K562 (cell line): ENCODE measurements around the gene CADPS2. TPM values are rescaled to one million over a fixed set of nuclear protein-coding genes. Genes with fewer than 3 reads are reported as not detected.

ENCODE experiments used
- ATAC-seq: fragments of 200-7000 bp; cut with Tn5 transposase; 3 replicates; pipeline ENCODE4 v1.9.1; 2020; ENCODE audit warnings: moderate library complexity
- BruUV-seq: library from RNA; stranded (reverse); fragments of 400-500 nt; replicated peaks from 2 replicates; lab custom pipeline; 2021; lab: Mats Ljungman, UMichigan
- CTCF ChIA-PET: fragments of 300-600 bp; formaldehyde crosslinking; extraction: SDS; loops from one replicate; lab custom pipeline; 2021; ENCODE audit warnings: low intra/inter-chr PET ratio; lab: Yijun Ruan, JAX
- POLR2A ChIA-PET: fragments of 300-600, 350-650 bp; sonication (Branson Sonifier 250); formaldehyde crosslinking; extraction: SDS; loops from one replicate; lab custom pipeline; 2021; ENCODE audit warnings: antibody characterized with exemption, inconsistent platforms; lab: Yijun Ruan, JAX
- DNase-seq, 4 experiments: peaks; one replicate each; pipeline versions ENCODE4 v3.0.0 to v3.0.0-alpha.2; 2011 to 2018; ENCODE audit warnings: low spot score in 3 of 4, mixed read lengths in 3 of 4; ENCODE audit errors: extremely low read depth in 1 of 4
- FAIRE-seq: peaks from 2 replicates; lab custom pipeline; 2011; peaks lifted over from hg19 to GRCh38; lab: Jason Lieb, UNC
- H2AFZ ChIP-seq: 2 replicates; pipeline ENCODE4 v1.6.0; 2011; ENCODE audit warnings: low read depth, low read length, control low read depth, inconsistent platforms
- H3K27ac ChIP-seq: fragments of 200-600 bp; 3 replicates; pipeline ENCODE4 v1.8.0; 2011; ENCODE audit warnings: low read depth, mild to moderate bottlenecking, control low read depth, inconsistent platforms, low read length, moderate library complexity, mixed read lengths; ENCODE audit errors: extremely low read depth
- H3K27me3 ChIP-seq, 2 experiments: fragments of 300-600 bp in 1 of 2; 2 replicates in 1 of 2; 3 replicates in 1 of 2; pipeline versions ENCODE4 v1.6.0 to v1.8.0; 2011; ENCODE audit warnings: inconsistent platforms in 2 of 2, low read length in 2 of 2, mild to moderate bottlenecking in 1 of 2, mixed read lengths in 1 of 2, moderate library complexity in 1 of 2; ENCODE audit not compliant: control insufficient read depth in 2 of 2, insufficient read depth in 2 of 2
- H3K36me3 ChIP-seq: fragments of 300-600 bp; 3 replicates; pipeline ENCODE4 v1.8.0; 2011; ENCODE audit warnings: mild to moderate bottlenecking, low read length, inconsistent platforms; ENCODE audit not compliant: control insufficient read depth, insufficient read depth
- H3K4me1 ChIP-seq, 2 experiments: fragments of 200-600 bp in 1 of 2; replicated peaks in 1 of 2; 2 replicates in 1 of 2; 3 replicates in 1 of 2; pipeline versions ENCODE4 v1.5.1 to v1.8.0; 2011; ENCODE audit warnings: inconsistent platforms in 2 of 2, low read length in 2 of 2, mild to moderate bottlenecking in 1 of 2, mixed read lengths in 1 of 2, moderate library complexity in 1 of 2; ENCODE audit not compliant: control insufficient read depth in 2 of 2, insufficient read depth in 2 of 2
- H3K4me2 ChIP-seq: 2 replicates; pipeline ENCODE4 v1.6.1; 2011; ENCODE audit warnings: low read length, control low read depth, inconsistent platforms, mixed read lengths; ENCODE audit not compliant: insufficient read depth
- H3K4me3 ChIP-seq: fragments of 200-600 bp; sonication (generic), shearing (Covaris generic); 2 replicates; pipeline ENCODE4 v1.5.1; 2016; ENCODE audit warnings: control low read depth, inconsistent platforms
- H3K79me2 ChIP-seq: fragments of 200-600 bp; 3 replicates; pipeline ENCODE4 v1.8.0; 2011; ENCODE audit warnings: low read length, inconsistent platforms; ENCODE audit not compliant: control insufficient read depth, insufficient read depth
- H3K9ac ChIP-seq, 2 experiments: 2 replicates each; pipeline versions ENCODE4 v1.6.0 to v1.6.1; 2011; ENCODE audit warnings: low read depth in 2 of 2, low read length in 2 of 2, control low read depth in 1 of 2, inconsistent platforms in 1 of 2, mild to moderate bottlenecking in 1 of 2, mixed read lengths in 1 of 2; ENCODE audit not compliant: insufficient read depth in 1 of 2
- H3K9me1 ChIP-seq: one replicate; pipeline ENCODE4 v1.6.0; 2011; ENCODE audit warnings: inconsistent platforms, mild to moderate bottlenecking, low read length, moderate library complexity; ENCODE audit not compliant: control insufficient read depth, insufficient read depth
- H3K9me3 ChIP-seq: replicated peaks from 2 replicates; pipeline ENCODE4 v1.5.1; 2011; ENCODE audit warnings: low read depth, low read length, inconsistent platforms; ENCODE audit not compliant: control insufficient read depth, insufficient read depth
- H4K20me1 ChIP-seq: replicated peaks from 2 replicates; pipeline ENCODE4 v1.6.1; 2011; ENCODE audit warnings: low read length, inconsistent platforms, mixed read lengths; ENCODE audit not compliant: control insufficient read depth, insufficient read depth
- BCL6 ChIP-seq: fragments of 250-450 bp; sonication (Bioruptor Pico); IDR thresholded peaks from 2 replicates; pipeline ENCODE4 v1.4.0; 2020
- CBX3 ChIP-seq, 2 experiments: IDR thresholded peaks; 1 replicate in 1 of 2; 2 replicates in 1 of 2; pipeline ENCODE4 v1.6.1; 2012; ENCODE audit warnings: inconsistent platforms in 2 of 2, low read length in 2 of 2, borderline replicate concordance in 1 of 2, control low read depth in 1 of 2
- CSDE1 ChIP-seq, 2 experiments: fragments of 450-650 bp; IDR thresholded peaks; 2 replicates each; pipeline ENCODE4 v1.6.1; 2016; ENCODE audit warnings: mild to moderate bottlenecking in 1 of 2
- ERF ChIP-seq: fragments of 450-650 bp; formaldehyde crosslinking; IDR thresholded peaks from 2 replicates; pipeline ENCODE4 v1.4.0; 2020; ENCODE audit warnings: mild to moderate bottlenecking, mixed read lengths
- HDAC1 ChIP-seq, 2 experiments: fragments of 450-650 bp; IDR thresholded peaks; 2 replicates each; pipeline ENCODE4 v1.6.1; 2016 to 2017; ENCODE audit warnings: inconsistent platforms in 1 of 2, mild to moderate bottlenecking in 1 of 2, moderate library complexity in 1 of 2
- HDAC8 ChIP-seq: fragments of 450-650 bp; IDR thresholded peaks from 2 replicates; pipeline ENCODE4 v1.6.1; 2016; ENCODE audit warnings: mild to moderate bottlenecking, missing genetic modification characterization, moderate library complexity, missing compliant biosample characterization
- NFE2 ChIP-seq: IDR thresholded peaks from 2 replicates; pipeline ENCODE4 v1.6.1; 2014; ENCODE audit warnings: antibody characterized with exemption, low read depth
- PHF8 ChIP-seq: fragments of 200-600 bp; sonication (generic); IDR thresholded peaks from 2 replicates; pipeline ENCODE4 v1.6.1; 2012; ENCODE audit warnings: mixed run types, mild to moderate bottlenecking, inconsistent platforms, low read length, moderate library complexity, borderline replicate concordance
- PHTF2 ChIP-seq: fragments of 250-450 bp; sonication (Bioruptor Pico); IDR thresholded peaks from 2 replicates; pipeline ENCODE4 v1.5.0; 2021; ENCODE audit warnings: mild to moderate bottlenecking
- TFAM ChIP-seq: fragments of 250-450 bp; sonication (Bioruptor Pico); conservative IDR thresholded peaks from 2 replicates; pipeline ENCODE4 v1.5.0; 2021; ENCODE audit warnings: mild to moderate bottlenecking, moderate library complexity
- WGBS: fragments of 100-300 bp; shearing (Covaris generic); methylation state at CpG from one replicate; pipeline ENCODE4 v1.1.6; 2016; ENCODE audit warnings: low coverage, mixed read lengths; ENCODE audit not compliant: insufficient coverage; ENCODE audit errors: missing lambda C conversion rate; 5-methylcytosine and 5-hydroxymethylcytosine counted together
- in situ Hi-C: fragments of 300-500 bp; cut with MboI; formaldehyde crosslinking; loops from 4 replicates; pipeline ENCODE4 v1.15.0; 2018; ENCODE audit warnings: inconsistent platforms, mixed read lengths
- intact Hi-C: fragments of 100-400 bp; cut with micrococcal nuclease; formaldehyde crosslinking; loops from 2 replicates; pipeline ENCODE4 v1.14.2; 2022
- polyA plus RNA-seq, 8 experiments: library from polyadenylated mRNA; depleted of rRNA in 4 of 8; stranded (reverse) in 5 of 8; unstranded in 3 of 8; fragments of >200 nt; fragmentation: Nextera tagmentation in 2 of 8; fragmentation: Illumina TruSeq in 1 of 8; extraction: Ambion mirVana in 2 of 8; extraction: Trizol in 1 of 8; gene quantifications; 2 replicates each; pipeline versions ENCODE4 v1.2.1 to v1.2.3, GENCODE V29; 2011 to 2014; ENCODE audit warnings: inconsistent platforms in 1 of 8, missing spikeins in 1 of 8
- total RNA-seq, 7 experiments: library from RNA; depleted of rRNA in 6 of 7; stranded (reverse); fragments of >200 nt in 6 of 7; fragmentation: Illumina TruSeq in 2 of 7; extraction: Trizol in 2 of 7; gene quantifications; 2 replicates each; pipeline versions ENCODE4 v1.2.1 to v1.2.3, GENCODE V29; 2011 to 2021; ENCODE audit warnings: low replicate concordance in 1 of 7
- TF ChIP-seq, protein P1 (sequence below): fragments of 150-350 bp; conservative IDR thresholded peaks from 2 replicates; pipeline ENCODE4 v1.6.1; 2014; ENCODE audit warnings: low read length
- TF ChIP-seq, protein P2 (sequence below): fragments of 450-650 bp; IDR thresholded peaks from 2 replicates; pipeline ENCODE4 v1.6.1; 2016
- TF ChIP-seq, protein P3 (sequence below): IDR thresholded peaks from 3 replicates; pipeline ENCODE4 v1.6.1; 2011; ENCODE audit warnings: borderline replicate concordance, mild to moderate bottlenecking, moderate library complexity; ENCODE audit not compliant: insufficient read length; ENCODE audit errors: extremely low read depth
- TF ChIP-seq, protein P4 (sequence below): fragments of 450-650 bp; IDR thresholded peaks from 2 replicates; pipeline ENCODE4 v1.7.0; 2016; ENCODE audit warnings: borderline replicate concordance

CADPS2 gene
- total and polyA plus RNA-seq, 9 of the 15 experiments (the other 6 are each of a cell fraction or from before 2014, with no cell fraction given): 0.03 to 0.14 (median 0.04) TPM; not detected in 1

DNA sequence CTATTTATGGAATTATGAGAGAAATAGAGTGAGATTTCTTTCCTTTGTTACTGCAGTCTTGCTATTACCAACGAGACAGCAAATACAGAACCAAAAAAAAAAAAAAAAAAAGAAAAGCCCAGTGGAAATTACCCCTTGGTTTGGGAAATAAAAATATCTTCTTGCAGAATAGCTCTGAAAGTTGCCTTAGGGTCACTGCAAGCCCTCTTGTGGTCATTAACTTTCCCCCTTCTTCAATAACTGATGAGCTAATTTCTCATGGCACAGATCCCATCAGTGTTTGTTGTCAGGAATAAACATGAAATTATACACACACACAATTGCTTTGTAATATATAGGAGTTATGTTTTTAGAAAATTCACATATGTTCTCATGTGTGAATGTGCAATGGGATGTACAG is 470.8 kb downstream of the CADPS2 start:
- FAIRE-seq (no peak), DNase-seq (no peak), ATAC-seq (no peak)
- H3K4me2 ChIP-seq: no peak overlapping the region
- H3K79me2 ChIP-seq: no peaks in the 10 kb centered on the region
- WGBS: 0% methylated on average over 1 of the region's 1 CpG
- no peaks in the 10 kb centered on the region; the same call in 1 of the 2 replicates for H3K9me3 ChIP-seq
- H3K36me3 ChIP-seq: no peaks in the 10 kb centered on the region; the same call in 2 of the 3 replicates
- H2AFZ ChIP-seq: no peak overlapping the region
- ChIA-PET CTCF (no interaction called here), POLR2A (no interaction called here)
- no peaks in the 10 kb centered on the region for H3K4me1 ChIP-seq
- no TSS peak for BruUV-seq
- intact Hi-C loops: no loop called here
- in situ Hi-C loops: no loop called here
- no peak overlapping the region for H3K27ac ChIP-seq
- H3K9ac ChIP-seq: no peak overlapping the region
- H3K9me1 ChIP-seq: no peaks in the 10 kb centered on the region
- H4K20me1 ChIP-seq: no peaks in the 10 kb centered on the region
- no peaks in the 10 kb centered on the region for H3K27me3 ChIP-seq
- H3K4me3 ChIP-seq: no peak overlapping the region
- no peak for TF ChIP-seq HDAC8 (tag)
- TF ChIP-seq PHTF2 (CRISPR knock-in tag): no peak
- no peak for TF ChIP-seq BCL6 (CRISPR knock-in tag)
- TF ChIP-seq, protein P1, sequence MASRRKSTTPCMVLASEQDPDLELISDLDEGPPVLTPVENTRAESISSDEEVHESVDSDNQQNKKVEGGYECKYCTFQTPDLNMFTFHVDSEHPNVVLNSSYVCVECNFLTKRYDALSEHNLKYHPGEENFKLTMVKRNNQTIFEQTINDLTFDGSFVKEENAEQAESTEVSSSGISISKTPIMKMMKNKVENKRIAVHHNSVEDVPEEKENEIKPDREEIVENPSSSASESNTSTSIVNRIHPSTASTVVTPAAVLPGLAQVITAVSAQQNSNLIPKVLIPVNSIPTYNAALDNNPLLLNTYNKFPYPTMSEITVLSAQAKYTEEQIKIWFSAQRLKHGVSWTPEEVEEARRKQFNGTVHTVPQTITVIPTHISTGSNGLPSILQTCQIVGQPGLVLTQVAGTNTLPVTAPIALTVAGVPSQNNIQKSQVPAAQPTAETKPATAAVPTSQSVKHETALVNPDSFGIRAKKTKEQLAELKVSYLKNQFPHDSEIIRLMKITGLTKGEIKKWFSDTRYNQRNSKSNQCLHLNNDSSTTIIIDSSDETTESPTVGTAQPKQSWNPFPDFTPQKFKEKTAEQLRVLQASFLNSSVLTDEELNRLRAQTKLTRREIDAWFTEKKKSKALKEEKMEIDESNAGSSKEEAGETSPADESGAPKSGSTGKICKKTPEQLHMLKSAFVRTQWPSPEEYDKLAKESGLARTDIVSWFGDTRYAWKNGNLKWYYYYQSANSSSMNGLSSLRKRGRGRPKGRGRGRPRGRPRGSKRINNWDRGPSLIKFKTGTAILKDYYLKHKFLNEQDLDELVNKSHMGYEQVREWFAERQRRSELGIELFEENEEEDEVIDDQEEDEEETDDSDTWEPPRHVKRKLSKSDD: no peak
- TF ChIP-seq ERF: no peak
- TF ChIP-seq, protein P2, sequence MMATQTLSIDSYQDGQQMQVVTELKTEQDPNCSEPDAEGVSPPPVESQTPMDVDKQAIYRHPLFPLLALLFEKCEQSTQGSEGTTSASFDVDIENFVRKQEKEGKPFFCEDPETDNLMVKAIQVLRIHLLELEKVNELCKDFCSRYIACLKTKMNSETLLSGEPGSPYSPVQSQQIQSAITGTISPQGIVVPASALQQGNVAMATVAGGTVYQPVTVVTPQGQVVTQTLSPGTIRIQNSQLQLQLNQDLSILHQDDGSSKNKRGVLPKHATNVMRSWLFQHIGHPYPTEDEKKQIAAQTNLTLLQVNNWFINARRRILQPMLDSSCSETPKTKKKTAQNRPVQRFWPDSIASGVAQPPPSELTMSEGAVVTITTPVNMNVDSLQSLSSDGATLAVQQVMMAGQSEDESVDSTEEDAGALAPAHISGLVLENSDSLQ: no peak
- no peak for TF ChIP-seq HDAC1 (IDR thresholded peaks at IDR 0.05)
- no peak for TF ChIP-seq PHF8
- TF ChIP-seq CBX3 (IDR thresholded peaks at IDR 0.05; ENCODE audit: borderline replicate concordance in 1 of 2, low read length in 2 of 2): no peak
- TF ChIP-seq TFAM: no peak
- no peak for TF ChIP-seq CSDE1 (IDR thresholded peaks at IDR 0.05)
- TF ChIP-seq, protein P3, sequence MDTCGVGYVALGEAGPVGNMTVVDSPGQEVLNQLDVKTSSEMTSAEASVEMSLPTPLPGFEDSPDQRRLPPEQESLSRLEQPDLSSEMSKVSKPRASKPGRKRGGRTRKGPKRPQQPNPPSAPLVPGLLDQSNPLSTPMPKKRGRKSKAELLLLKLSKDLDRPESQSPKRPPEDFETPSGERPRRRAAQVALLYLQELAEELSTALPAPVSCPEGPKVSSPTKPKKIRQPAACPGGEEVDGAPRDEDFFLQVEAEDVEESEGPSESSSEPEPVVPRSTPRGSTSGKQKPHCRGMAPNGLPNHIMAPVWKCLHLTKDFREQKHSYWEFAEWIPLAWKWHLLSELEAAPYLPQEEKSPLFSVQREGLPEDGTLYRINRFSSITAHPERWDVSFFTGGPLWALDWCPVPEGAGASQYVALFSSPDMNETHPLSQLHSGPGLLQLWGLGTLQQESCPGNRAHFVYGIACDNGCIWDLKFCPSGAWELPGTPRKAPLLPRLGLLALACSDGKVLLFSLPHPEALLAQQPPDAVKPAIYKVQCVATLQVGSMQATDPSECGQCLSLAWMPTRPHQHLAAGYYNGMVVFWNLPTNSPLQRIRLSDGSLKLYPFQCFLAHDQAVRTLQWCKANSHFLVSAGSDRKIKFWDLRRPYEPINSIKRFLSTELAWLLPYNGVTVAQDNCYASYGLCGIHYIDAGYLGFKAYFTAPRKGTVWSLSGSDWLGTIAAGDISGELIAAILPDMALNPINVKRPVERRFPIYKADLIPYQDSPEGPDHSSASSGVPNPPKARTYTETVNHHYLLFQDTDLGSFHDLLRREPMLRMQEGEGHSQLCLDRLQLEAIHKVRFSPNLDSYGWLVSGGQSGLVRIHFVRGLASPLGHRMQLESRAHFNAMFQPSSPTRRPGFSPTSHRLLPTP: no peak
- TF ChIP-seq NFE2: no peak
- TF ChIP-seq, protein P4, sequence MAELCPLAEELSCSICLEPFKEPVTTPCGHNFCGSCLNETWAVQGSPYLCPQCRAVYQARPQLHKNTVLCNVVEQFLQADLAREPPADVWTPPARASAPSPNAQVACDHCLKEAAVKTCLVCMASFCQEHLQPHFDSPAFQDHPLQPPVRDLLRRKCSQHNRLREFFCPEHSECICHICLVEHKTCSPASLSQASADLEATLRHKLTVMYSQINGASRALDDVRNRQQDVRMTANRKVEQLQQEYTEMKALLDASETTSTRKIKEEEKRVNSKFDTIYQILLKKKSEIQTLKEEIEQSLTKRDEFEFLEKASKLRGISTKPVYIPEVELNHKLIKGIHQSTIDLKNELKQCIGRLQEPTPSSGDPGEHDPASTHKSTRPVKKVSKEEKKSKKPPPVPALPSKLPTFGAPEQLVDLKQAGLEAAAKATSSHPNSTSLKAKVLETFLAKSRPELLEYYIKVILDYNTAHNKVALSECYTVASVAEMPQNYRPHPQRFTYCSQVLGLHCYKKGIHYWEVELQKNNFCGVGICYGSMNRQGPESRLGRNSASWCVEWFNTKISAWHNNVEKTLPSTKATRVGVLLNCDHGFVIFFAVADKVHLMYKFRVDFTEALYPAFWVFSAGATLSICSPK: no peak
